IMR-90 (cell line): Measurements from ENCODE around the gene VPS37B. TPM values are rescaled to one million over a fixed set of nuclear protein-coding genes. Genes with fewer than 3 reads are reported as not detected.

Experiments
- ATAC-seq: fragments of 200-7000 bp; cut with Tn5 transposase; 2 replicates; pipeline ENCODE4 v1.9.1; 2020; ENCODE audit warnings: low read depth, mild to moderate bottlenecking, moderate library complexity
- BruUV-seq: library from RNA; stranded (reverse); fragments of 400-500 nt; replicated peaks from 2 replicates; lab custom pipeline; 2021; lab: Mats Ljungman, UMichigan
- CTCF ChIA-PET: fragments of 300-600 bp; formaldehyde crosslinking; extraction: SDS; loops from one replicate; lab custom pipeline; 2021; ENCODE audit warnings: antibody characterized with exemption; lab: Yijun Ruan, JAX
- POLR2A ChIA-PET: fragments of 300-600 bp; sonication (Branson Sonifier 250); formaldehyde crosslinking; loops from one replicate; lab custom pipeline; 2022; ENCODE audit warnings: antibody characterized with exemption; ENCODE audit not compliant: unreplicated experiment; lab: Charles Lee
- DNase-seq: peaks from one replicate; pipeline ENCODE4 v3.0.0; 2013
- H2AFZ ChIP-seq: replicated peaks from 2 replicates; pipeline ENCODE3; 2013; ENCODE audit warnings: low read length, mild to moderate bottlenecking; ENCODE audit not compliant: poor library complexity
- H2AK5ac ChIP-seq: 2 replicates; pipeline ENCODE4 v1.6.1; 2013; ENCODE audit warnings: low read depth, low read length, inconsistent platforms
- H2AK9ac ChIP-seq: replicated peaks from 2 replicates; pipeline ENCODE3; 2013; ENCODE audit warnings: mild to moderate bottlenecking, low read depth, low read length, moderate library complexity; ENCODE audit not compliant: poor library complexity
- H2BK120ac ChIP-seq: 2 replicates; pipeline ENCODE4 v1.6.1; 2013; ENCODE audit warnings: low read depth, low read length, inconsistent platforms
- H2BK15ac ChIP-seq: 3 replicates; pipeline ENCODE4 v1.6.1; 2013; ENCODE audit warnings: low read depth, low read length, inconsistent platforms
- H2BK20ac ChIP-seq: 2 replicates; pipeline ENCODE4 v1.6.1; 2013; ENCODE audit warnings: low read depth, mild to moderate bottlenecking, inconsistent platforms, low read length, moderate library complexity
- H2BK5ac ChIP-seq: 2 replicates; pipeline ENCODE4 v1.6.1; 2013; ENCODE audit warnings: mild to moderate bottlenecking, low read depth, low read length, inconsistent platforms; ENCODE audit not compliant: poor library complexity, severe bottlenecking
- H3K14ac ChIP-seq: replicated peaks from 2 replicates; pipeline ENCODE4 v1.6.1; 2013; ENCODE audit warnings: low read depth, low read length, inconsistent platforms
- H3K18ac ChIP-seq: 2 replicates; pipeline ENCODE4 v1.6.1; 2013; ENCODE audit warnings: low read depth, low read length, control low read depth
- H3K23ac ChIP-seq: 2 replicates; pipeline ENCODE4 v1.6.1; 2013; ENCODE audit warnings: low read depth, low read length, inconsistent platforms
- H3K27ac ChIP-seq: 2 replicates; pipeline ENCODE4 v1.5.1; 2013; ENCODE audit warnings: mild to moderate bottlenecking, control low read depth, low read length; ENCODE audit not compliant: insufficient read depth
- H3K27me3 ChIP-seq: 2 replicates; pipeline ENCODE4 v1.6.1; 2013; ENCODE audit warnings: low read length; ENCODE audit not compliant: control insufficient read depth, insufficient read depth
- H3K36me3 ChIP-seq: 2 replicates; pipeline ENCODE4 v1.6.1; 2013; ENCODE audit warnings: low read length, mixed read lengths; ENCODE audit not compliant: control insufficient read depth, insufficient read depth
- H3K4ac ChIP-seq: 2 replicates; pipeline ENCODE4 v1.6.1; 2013; ENCODE audit warnings: low read depth, low read length, inconsistent platforms
- H3K4me1 ChIP-seq: 2 replicates; pipeline ENCODE4 v1.6.1; 2013; ENCODE audit warnings: low read length, mixed read lengths; ENCODE audit not compliant: control insufficient read depth, insufficient read depth
- H3K4me2 ChIP-seq: 2 replicates; pipeline ENCODE4 v1.6.1; 2013; ENCODE audit warnings: low read depth, mild to moderate bottlenecking, control low read depth, low read length, moderate library complexity
- H3K4me3 ChIP-seq: 2 replicates; pipeline ENCODE4 v1.5.1; 2013; ENCODE audit warnings: low read depth, mild to moderate bottlenecking, control low read depth, low read length, moderate library complexity; ENCODE audit not compliant: insufficient read depth
- H3K56ac ChIP-seq: 2 replicates; pipeline ENCODE4 v1.6.1; 2013; ENCODE audit warnings: low read length, inconsistent platforms; ENCODE audit not compliant: insufficient read depth; ENCODE audit errors: extremely low read depth
- H3K79me1 ChIP-seq, 2 experiments: 2 replicates each; pipeline ENCODE4 v1.6.1; 2013; ENCODE audit warnings: low read length in 2 of 2, inconsistent platforms in 1 of 2, low read depth in 1 of 2
- H3K9ac ChIP-seq: 2 replicates; pipeline ENCODE4 v1.6.1; 2013; ENCODE audit warnings: low read depth, low read length, control low read depth
- H3K9me1 ChIP-seq: 2 replicates; pipeline ENCODE4 v1.6.1; 2013; ENCODE audit warnings: low read length, inconsistent platforms; ENCODE audit not compliant: insufficient read depth
- H3K9me3 ChIP-seq: 2 replicates; pipeline ENCODE4 v1.6.1; 2013; ENCODE audit warnings: low read length; ENCODE audit not compliant: control insufficient read depth, insufficient read depth
- H4K20me1 ChIP-seq: 2 replicates; pipeline ENCODE4 v1.6.1; 2013; ENCODE audit warnings: low read length, inconsistent platforms; ENCODE audit not compliant: insufficient read depth
- H4K5ac ChIP-seq: 2 replicates; pipeline ENCODE4 v1.6.1; 2013; ENCODE audit warnings: mild to moderate bottlenecking, low read depth, low read length, control low read depth
- H4K8ac ChIP-seq, 2 experiments: 2 replicates each; pipeline ENCODE4 v1.6.1; 2013; ENCODE audit warnings: low read depth in 2 of 2, low read length in 2 of 2, control low read depth in 1 of 2, inconsistent platforms in 1 of 2
- H4K91ac ChIP-seq: 2 replicates; pipeline ENCODE4 v1.6.1; 2013; ENCODE audit warnings: low read depth, low read length, inconsistent platforms; ENCODE audit not compliant: insufficient read depth
- BHLHE40 ChIP-seq: fragments of 150-350 bp; IDR thresholded peaks from 2 replicates; pipeline ENCODE4 v1.6.1; 2016; ENCODE audit warnings: mild to moderate bottlenecking, low read depth, low read length
- CHD1 ChIP-seq: IDR thresholded peaks from 2 replicates; pipeline ENCODE4 v1.6.1; 2012; ENCODE audit warnings: low read depth, low read length, improper control_type of control experiment
- MAFK ChIP-seq: IDR thresholded peaks from 2 replicates; pipeline ENCODE4 v1.6.1; 2012; ENCODE audit warnings: low read depth, low read length, improper control_type of control experiment
- NFE2L2 ChIP-seq: fragments of 150-350 bp; IDR thresholded peaks from 2 replicates; pipeline ENCODE4 v1.6.1; 2016; ENCODE audit warnings: low read depth, mild to moderate bottlenecking, low read length
- RAD21 ChIP-seq: IDR thresholded peaks from 2 replicates; pipeline ENCODE4 v1.6.1; 2012; ENCODE audit warnings: low read length, improper control_type of control experiment
- RCOR1 ChIP-seq: IDR thresholded peaks from 2 replicates; pipeline ENCODE4 v1.6.1; 2012; ENCODE audit warnings: mild to moderate bottlenecking, low read length, improper control_type of control experiment; ENCODE audit not compliant: insufficient replicate concordance
- WGBS, 2 experiments: methylation state at CpG; one replicate each; pipeline versions ENCODE4 v1.1.5 to v1.1.7; 2013; ENCODE audit warnings: missing lambda C conversion rate in 2 of 2; ENCODE audit not compliant: insufficient read length in 1 of 2; ENCODE audit errors: extremely low coverage in 2 of 2; 5-methylcytosine and 5-hydroxymethylcytosine counted together
- dilution Hi-C: fragments of 300-500 bp; cut with HindIII; formaldehyde crosslinking; loops from one replicate; pipeline ENCODE4 v1.14.3; 2018; ENCODE audit warnings: low sequenced_read_pairs; ENCODE audit not compliant: unreplicated experiment
- in situ Hi-C: fragments of 300-500 bp; cut with MboI; formaldehyde crosslinking; loops from 3 replicates; pipeline ENCODE4 v1.14.3; 2019; ENCODE audit warnings: low sequenced_read_pairs, inconsistent platforms, mixed read lengths
- intact Hi-C: fragments of 100-400 bp; cut with micrococcal nuclease; formaldehyde crosslinking; loops from 2 replicates; pipeline ENCODE4 v1.10.0; 2022
- polyA plus RNA-seq, 3 experiments: library from polyadenylated mRNA; depleted of rRNA; stranded (reverse); fragments of >200 nt; gene quantifications; 2 replicates each; pipeline ENCODE4 v1.2.3, GENCODE V29; 2012; ENCODE audit warnings: low replicate concordance in 1 of 3
- total RNA-seq: library from RNA; depleted of rRNA; stranded (reverse); fragments of >200 nt; gene quantifications from 2 replicates; pipeline ENCODE4 v1.2.3, GENCODE V29; 2012

Gene VPS37B
- total and polyA plus RNA-seq, 2 of the 4 experiments (the other 2 are of a cell fraction) = 8.6 to 25.7 TPM

DNA sequence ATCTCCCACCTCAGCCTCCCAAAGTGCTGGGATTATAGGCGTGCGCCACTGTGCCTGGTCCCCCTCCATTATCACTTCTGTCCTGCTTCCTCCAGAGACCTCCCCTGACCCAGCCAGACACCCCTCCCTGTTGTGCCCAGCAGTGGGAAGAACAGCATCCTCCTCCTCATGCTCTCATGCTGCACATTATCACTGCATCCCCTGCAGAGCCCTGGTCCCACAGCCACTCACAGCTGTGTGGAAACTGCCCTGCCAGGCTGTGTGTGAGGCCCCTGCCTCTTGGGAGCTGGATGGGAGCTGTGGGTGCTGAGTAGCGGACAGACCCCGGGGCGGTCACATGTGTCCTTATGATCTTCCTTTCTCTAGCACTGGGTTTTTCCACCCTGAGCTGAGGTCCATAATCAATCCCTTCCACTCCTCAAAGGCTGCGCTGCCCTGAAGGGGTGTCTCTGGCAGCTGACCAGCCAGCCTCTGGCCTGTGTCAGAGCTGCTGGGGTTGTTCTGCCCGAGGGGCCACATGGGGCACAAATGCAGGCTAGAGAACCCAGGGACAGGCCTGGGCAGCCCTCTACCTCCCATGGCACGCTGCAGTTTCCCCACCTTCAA lies 51.5 kb downstream of the VPS37B start:
- H3K4ac ChIP-seq = no peak overlapping the region
- H4K8ac ChIP-seq = no peak overlapping the region
- BruUV-seq = no TSS peak
- no peak for TF ChIP-seq CHD1
- no peak for TF ChIP-seq RCOR1
- no peak for TF ChIP-seq NFE2L2
- no peak for TF ChIP-seq BHLHE40
- no peak for TF ChIP-seq RAD21
- no peak for TF ChIP-seq MAFK
- no peak overlapping the region for H3K9ac ChIP-seq
- no peak overlapping the region for H2BK120ac ChIP-seq
- ATAC-seq = no peak
- no peak overlapping the region for H3K56ac ChIP-seq
- no peak overlapping the region for H2AK5ac ChIP-seq
- ChIA-PET CTCF (no interaction called here), POLR2A (no interaction called here)
- no peak overlapping the region for H4K5ac ChIP-seq
- no peak overlapping the region for H4K91ac ChIP-seq
- no peak overlapping the region for H3K23ac ChIP-seq
- no peak overlapping the region for H3K4me2 ChIP-seq
- dilution Hi-C loops (no loop called here), intact Hi-C loops (no loop called here), in situ Hi-C loops (no loop called here)
- H3K18ac ChIP-seq = no peak overlapping the region
- H3K36me3 ChIP-seq = no peaks in the 10 kb centered on the region
- no peak overlapping the region for H2AFZ ChIP-seq
- peaks cover 25% of the 10 kb centered on the region for H3K9me1 ChIP-seq
- no peaks in the 10 kb centered on the region for H3K27me3 ChIP-seq
- H3K4me1 ChIP-seq = peaks cover 22% of the 10 kb centered on the region
- H4K20me1 ChIP-seq = peaks cover 12% of the 10 kb centered on the region; the same call in 1 of the 2 replicates
- H3K4me3 ChIP-seq = no peak overlapping the region
- no peak overlapping the region for H2BK20ac ChIP-seq
- H3K9me3 ChIP-seq = no peaks in the 10 kb centered on the region
- H2BK15ac ChIP-seq = no peak overlapping the region
- no peak for DNase-seq
- 29% methylated on average over 1 of the region's 8 CpGs; no CpG with 5 or more reads in 1 of the 2 experiments for WGBS, 2 experiments
- no peak overlapping the region for H3K27ac ChIP-seq
- peaks cover 9 to 29% of the 10 kb centered on the region in 2 experiments for H3K79me1 ChIP-seq
- H2BK5ac ChIP-seq = no peak overlapping the region
- no peak overlapping the region for H2AK9ac ChIP-seq
- no peak overlapping the region for H3K14ac ChIP-seq
